HCT116 (cell line): ENCODE results near the gene PHF10.

ENCODE experiments used
- EZH2phosphoT487 ChIP-seq: fragments of 200-600 bp; IDR thresholded peaks from 2 replicates; pipeline ENCODE4 v1.6.1; 2018; ENCODE audit warnings: antibody characterized with exemption, borderline replicate concordance
- RAD21 ChIP-seq: IDR thresholded peaks from 2 replicates; pipeline ENCODE4 v1.6.1; 2012; ENCODE audit warnings: low read depth, mild to moderate bottlenecking
- TF ChIP-seq, protein P1 (sequence below), 3 experiments: fragments of 200-600 bp in 1 of 3; sonication (generic) in 1 of 3; IDR thresholded peaks in 2 of 3; conservative IDR thresholded peaks in 1 of 3; 2 replicates each; pipeline ENCODE4 v1.5.1; 2012 to 2017; ENCODE audit warnings: low read depth in 2 of 3, low read length in 2 of 3, antibody characterized with exemption in 1 of 3, borderline replicate concordance in 1 of 3, control low read depth in 1 of 3, mild to moderate bottlenecking in 1 of 3, mixed read lengths in 1 of 3, mixed run types in 1 of 3, moderate library complexity in 1 of 3; ENCODE audit not compliant: insufficient read depth in 1 of 3

DNA sequence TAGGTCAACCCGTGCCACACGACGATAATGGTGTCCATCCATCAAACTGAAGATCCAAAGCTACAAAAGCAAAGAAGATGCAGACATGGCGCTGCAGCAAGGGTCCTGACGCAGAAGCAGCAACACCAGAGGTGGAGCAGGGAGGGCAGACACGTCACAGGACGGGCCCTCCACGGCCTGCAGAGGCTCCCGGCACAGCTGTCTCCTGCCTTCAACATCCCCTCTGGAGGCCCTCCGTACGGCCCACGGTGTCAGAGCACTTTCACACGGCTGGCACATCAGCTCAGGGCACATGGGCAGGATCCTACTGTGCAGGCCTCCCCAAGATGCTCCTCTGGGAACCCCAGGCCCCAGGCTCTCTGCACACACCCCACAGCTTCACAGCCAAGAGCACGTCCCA, 60.1 kb downstream of the PHF10 start:
- TF ChIP-seq, protein P1, sequence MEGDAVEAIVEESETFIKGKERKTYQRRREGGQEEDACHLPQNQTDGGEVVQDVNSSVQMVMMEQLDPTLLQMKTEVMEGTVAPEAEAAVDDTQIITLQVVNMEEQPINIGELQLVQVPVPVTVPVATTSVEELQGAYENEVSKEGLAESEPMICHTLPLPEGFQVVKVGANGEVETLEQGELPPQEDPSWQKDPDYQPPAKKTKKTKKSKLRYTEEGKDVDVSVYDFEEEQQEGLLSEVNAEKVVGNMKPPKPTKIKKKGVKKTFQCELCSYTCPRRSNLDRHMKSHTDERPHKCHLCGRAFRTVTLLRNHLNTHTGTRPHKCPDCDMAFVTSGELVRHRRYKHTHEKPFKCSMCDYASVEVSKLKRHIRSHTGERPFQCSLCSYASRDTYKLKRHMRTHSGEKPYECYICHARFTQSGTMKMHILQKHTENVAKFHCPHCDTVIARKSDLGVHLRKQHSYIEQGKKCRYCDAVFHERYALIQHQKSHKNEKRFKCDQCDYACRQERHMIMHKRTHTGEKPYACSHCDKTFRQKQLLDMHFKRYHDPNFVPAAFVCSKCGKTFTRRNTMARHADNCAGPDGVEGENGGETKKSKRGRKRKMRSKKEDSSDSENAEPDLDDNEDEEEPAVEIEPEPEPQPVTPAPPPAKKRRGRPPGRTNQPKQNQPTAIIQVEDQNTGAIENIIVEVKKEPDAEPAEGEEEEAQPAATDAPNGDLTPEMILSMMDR (IDR thresholded peaks at IDR 0.05 in 2 of 3, conservative IDR thresholded peaks at IDR 0.05 in 1 of 3; ENCODE audit: borderline replicate concordance in 1 of 3, insufficient read depth in 1 of 3, low read depth in 2 of 3, low read length in 2 of 3): no peak
- TF ChIP-seq EZH2phosphoT487 (no peak), RAD21 (no peak)
